HG03097 (cell line): ENCODE results near the gene IL17F.
A peak's percentile ranks its signal among the peaks of the same experiment; 100 is the strongest.

ENCODE experiments used
- ATAC-seq: cut with Tn5 transposase; IDR thresholded peaks from one replicate; pipeline ENCODE4 v1.9.1; 2021; ENCODE audit not compliant: unreplicated experiment, low FRiP score

IL17F gene

GRCh38 chr6:52244400-52244799, at the start of gene IL17F:
IL17F (minus strand) TSS chr6:52244500; CDS start chr6:52244429, 71 bp downstream.
- no peak for ATAC-seq

- ATAC-seq = no peak
These were observed 48.8 kb upstream of the IL17F start for GRCh38 chr6:52293067-52293466.

- ATAC-seq = no peak
These were observed 44.5 kb upstream of the IL17F start for GRCh38 chr6:52288841-52289240.

- no peak for ATAC-seq
These were observed 43.9 kb upstream of the IL17F start for GRCh38 chr6:52288216-52288615.

GRCh38 chr6:52286798-52287432, 42.6 kb upstream of the IL17F start:
- no peak for ATAC-seq

GRCh38 chr6:52285177-52286068, 41.1 kb upstream of the IL17F start:
- ATAC-seq = no peak

- peak; percentile 98 for ATAC-seq
These were observed 40.3 kb upstream of the IL17F start, which contains the start of gene MCM3 for GRCh38 chr6:52284460-52285176. MCM3 (minus strand) TSS chr6:52284742; CDS start chr6:52284674, 68 bp downstream.

GRCh38 chr6:52284131-52284459, 39.8 kb upstream of the IL17F start:
- peak; percentile 10 for ATAC-seq

GRCh38 chr6:52283111-52283510, 38.8 kb upstream of the IL17F start:
- ATAC-seq = no peak

- no peak for ATAC-seq
These were observed 31.8 kb upstream of the IL17F start for GRCh38 chr6:52276130-52276529.

GRCh38 chr6:52271852-52272460, 27.7 kb upstream of the IL17F start:
- no peak for ATAC-seq

- ATAC-seq = no peak
These were observed 19.6 kb upstream of the IL17F start for GRCh38 chr6:52263709-52264540.

- no peak for ATAC-seq
These were observed 18.5 kb upstream of the IL17F start for GRCh38 chr6:52262620-52263344.

GRCh38 chr6:52261229-52261628, 16.9 kb upstream of the IL17F start:
- ATAC-seq = no peak

- no peak for ATAC-seq
These were observed 16.3 kb upstream of the IL17F start for GRCh38 chr6:52260634-52261033.

- ATAC-seq = no peak
These were observed 11.1 kb upstream of the IL17F start for GRCh38 chr6:52255434-52255833.

GRCh38 chr6:52254731-52255378, 10.6 kb upstream of the IL17F start:
- ATAC-seq = no peak

- no peak for ATAC-seq
These were observed 9.2 kb upstream of the IL17F start for GRCh38 chr6:52253494-52253893.

- no peak for ATAC-seq
These were observed 6.8 kb upstream of the IL17F start for GRCh38 chr6:52251113-52251512.
